ENCODE measurements around the gene LY86. TPM values are rescaled to one million over a fixed set of nuclear protein-coding genes. Genes with fewer than 3 reads are reported as not detected.

Gene LY86
- total and polyA plus RNA-seq, 9 of the 15 experiments (the other 6 are each of a cell fraction or from before 2014, with no cell fraction given), result 0.08 to 0.20 TPM; not detected in 7

DNA sequence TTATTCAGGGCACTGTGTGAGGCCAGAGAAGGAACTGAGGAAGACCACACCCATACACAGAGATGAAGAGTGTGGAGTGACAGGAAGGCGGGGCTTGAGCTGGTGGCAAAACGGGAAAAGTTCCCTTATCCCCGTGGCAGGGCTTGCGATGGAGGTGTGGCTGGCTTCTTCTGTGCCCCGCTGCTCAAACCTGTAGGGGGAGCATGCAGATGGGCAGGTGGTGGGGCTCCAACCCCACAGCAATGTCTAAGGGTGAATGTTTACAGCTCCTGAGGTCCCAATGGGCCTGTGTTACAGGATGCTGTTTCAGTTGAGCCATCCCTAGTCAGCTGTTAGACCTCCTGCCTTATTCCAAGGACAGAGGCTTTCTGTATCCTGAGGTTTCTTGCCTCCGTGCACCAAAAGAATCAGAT, 105.9 kb downstream of the LY86 start (continued):
- TF ChIP-seq ESRRA (IDR thresholded peaks at IDR 0.05; ENCODE audit: borderline replicate concordance, low read depth) (no peak), NR2C2 (CRISPR knock-in tag; IDR thresholded peaks at IDR 0.05) (no peak), NR2C2 (tag; IDR thresholded peaks at IDR 0.05) (no peak), POLR2A (conservative IDR thresholded peaks at IDR 0.05) (no peak), GABPB2 (CRISPR knock-in tag; conservative IDR thresholded peaks at IDR 0.05) (no peak), MIER1 (IDR thresholded peaks at IDR 0.05; ENCODE audit: low read depth) (0 out of 2 replicates have a peak, but pooled peaks have one; percentile 28), SAFB (IDR thresholded peaks at IDR 0.05; ENCODE audit: borderline replicate concordance, low read depth, low read length) (no peak), BRD4 (IDR thresholded peaks at IDR 0.05) (no peak), SMC3 (conservative IDR thresholded peaks at IDR 0.05; ENCODE audit: insufficient read depth, low read depth, low read length) (no peak), MTA3 (IDR thresholded peaks at IDR 0.05; ENCODE audit: borderline replicate concordance) (no peak; the same call in 1 of the 2 replicates), TAL1 (IDR thresholded peaks at IDR 0.05) (no peak), NCOA4 (IDR thresholded peaks at IDR 0.05; ENCODE audit: partially characterized antibody) (no peak), OTX1 (CRISPR knock-in tag; IDR thresholded peaks at IDR 0.05) (no peak), NELFE (IDR thresholded peaks at IDR 0.05; ENCODE audit: insufficient read depth, insufficient read length) (no peak), GATAD2B (IDR thresholded peaks at IDR 0.05; ENCODE audit: borderline replicate concordance) (no peak)
- TF ChIP-seq, protein P1, sequence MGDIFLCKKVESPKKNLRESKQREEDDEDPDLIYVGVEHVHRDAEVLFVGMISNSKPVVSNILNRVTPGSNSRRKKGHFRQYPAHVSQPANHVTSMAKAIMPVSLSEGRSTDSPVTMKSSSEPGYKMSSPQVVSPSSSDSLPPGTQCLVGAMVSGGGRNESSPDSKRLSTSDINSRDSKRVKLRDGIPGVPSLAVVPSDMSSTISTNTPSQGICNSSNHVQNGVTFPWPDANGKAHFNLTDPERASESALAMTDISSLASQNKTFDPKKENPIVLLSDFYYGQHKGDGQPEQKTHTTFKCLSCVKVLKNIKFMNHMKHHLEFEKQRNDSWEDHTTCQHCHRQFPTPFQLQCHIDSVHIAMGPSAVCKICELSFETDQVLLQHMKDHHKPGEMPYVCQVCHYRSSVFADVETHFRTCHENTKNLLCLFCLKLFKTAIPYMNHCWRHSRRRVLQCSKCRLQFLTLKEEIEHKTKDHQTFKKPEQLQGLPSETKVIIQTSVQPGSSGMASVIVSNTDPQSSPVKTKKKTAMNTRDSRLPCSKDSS (IDR thresholded peaks at IDR 0.05; ENCODE audit: low read depth, partially characterized antibody), result no peak
- TF ChIP-seq, protein P2, sequence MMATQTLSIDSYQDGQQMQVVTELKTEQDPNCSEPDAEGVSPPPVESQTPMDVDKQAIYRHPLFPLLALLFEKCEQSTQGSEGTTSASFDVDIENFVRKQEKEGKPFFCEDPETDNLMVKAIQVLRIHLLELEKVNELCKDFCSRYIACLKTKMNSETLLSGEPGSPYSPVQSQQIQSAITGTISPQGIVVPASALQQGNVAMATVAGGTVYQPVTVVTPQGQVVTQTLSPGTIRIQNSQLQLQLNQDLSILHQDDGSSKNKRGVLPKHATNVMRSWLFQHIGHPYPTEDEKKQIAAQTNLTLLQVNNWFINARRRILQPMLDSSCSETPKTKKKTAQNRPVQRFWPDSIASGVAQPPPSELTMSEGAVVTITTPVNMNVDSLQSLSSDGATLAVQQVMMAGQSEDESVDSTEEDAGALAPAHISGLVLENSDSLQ (IDR thresholded peaks at IDR 0.05), result peak; percentile 93
- TF ChIP-seq, protein P3, sequence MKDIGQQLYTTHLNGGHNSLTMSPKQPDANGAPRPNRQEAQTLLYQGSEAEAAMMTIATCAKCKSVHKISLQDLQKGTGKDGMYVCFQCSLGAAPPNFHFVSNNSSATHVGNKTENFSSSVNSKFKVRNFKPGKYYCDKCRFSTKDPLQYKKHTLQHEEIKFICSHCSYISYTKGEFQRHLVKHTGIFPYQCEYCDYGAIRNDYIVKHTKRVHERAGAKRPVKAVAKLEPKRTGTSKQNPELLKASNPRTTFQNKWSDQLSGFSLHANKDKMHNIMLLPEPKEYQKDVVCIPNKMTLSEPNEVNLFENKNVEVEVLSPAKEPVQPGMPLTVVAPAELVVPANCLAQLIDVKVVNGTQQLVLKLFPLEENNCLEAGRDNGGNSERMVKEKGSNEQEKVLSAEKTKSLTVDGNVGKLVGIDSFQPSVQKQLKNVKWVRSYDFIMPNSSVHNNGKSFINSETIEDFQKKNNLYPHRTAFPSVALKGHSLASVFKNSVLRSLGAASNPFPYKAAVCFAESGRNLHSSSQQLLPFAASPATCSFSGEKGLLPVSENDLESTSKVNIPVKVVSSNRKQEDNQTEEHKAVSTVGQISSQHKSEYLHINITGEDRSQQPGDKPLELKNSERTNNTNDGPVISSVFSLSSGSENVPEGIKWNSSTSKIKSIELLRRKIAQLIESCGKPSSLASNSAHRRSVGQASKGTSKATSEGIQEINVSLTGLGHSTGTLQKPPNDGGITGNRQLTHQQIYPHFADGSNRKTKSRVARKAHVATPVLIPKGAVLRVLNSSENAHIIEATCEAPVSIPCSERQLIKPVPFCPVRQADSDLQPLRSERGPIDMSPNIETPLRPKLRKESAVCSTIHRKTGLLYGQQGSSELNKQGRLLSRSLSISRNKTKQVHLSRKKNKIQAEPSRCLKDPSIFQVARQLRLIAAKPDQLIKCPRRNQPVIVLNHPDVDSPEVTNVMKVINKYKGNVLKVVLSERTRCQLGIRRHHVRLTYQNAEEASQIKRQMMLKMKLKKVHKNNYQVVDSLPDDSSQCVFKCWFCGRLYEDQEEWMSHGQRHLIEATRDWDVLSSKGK (CRISPR knock-in tag; IDR thresholded peaks at IDR 0.05), result no peak
- TF ChIP-seq, protein P4, sequence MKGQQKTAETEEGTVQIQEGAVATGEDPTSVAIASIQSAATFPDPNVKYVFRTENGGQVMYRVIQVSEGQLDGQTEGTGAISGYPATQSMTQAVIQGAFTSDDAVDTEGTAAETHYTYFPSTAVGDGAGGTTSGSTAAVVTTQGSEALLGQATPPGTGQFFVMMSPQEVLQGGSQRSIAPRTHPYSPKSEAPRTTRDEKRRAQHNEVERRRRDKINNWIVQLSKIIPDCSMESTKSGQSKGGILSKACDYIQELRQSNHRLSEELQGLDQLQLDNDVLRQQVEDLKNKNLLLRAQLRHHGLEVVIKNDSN (CRISPR knock-in tag; IDR thresholded peaks at IDR 0.05), result 0 out of 2 replicates have a peak, but pooled peaks have one; percentile 15
- TF ChIP-seq, protein P5, sequence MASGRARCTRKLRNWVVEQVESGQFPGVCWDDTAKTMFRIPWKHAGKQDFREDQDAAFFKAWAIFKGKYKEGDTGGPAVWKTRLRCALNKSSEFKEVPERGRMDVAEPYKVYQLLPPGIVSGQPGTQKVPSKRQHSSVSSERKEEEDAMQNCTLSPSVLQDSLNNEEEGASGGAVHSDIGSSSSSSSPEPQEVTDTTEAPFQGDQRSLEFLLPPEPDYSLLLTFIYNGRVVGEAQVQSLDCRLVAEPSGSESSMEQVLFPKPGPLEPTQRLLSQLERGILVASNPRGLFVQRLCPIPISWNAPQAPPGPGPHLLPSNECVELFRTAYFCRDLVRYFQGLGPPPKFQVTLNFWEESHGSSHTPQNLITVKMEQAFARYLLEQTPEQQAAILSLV (tag; IDR thresholded peaks at IDR 0.05), result no peak
- TF ChIP-seq, protein P6, sequence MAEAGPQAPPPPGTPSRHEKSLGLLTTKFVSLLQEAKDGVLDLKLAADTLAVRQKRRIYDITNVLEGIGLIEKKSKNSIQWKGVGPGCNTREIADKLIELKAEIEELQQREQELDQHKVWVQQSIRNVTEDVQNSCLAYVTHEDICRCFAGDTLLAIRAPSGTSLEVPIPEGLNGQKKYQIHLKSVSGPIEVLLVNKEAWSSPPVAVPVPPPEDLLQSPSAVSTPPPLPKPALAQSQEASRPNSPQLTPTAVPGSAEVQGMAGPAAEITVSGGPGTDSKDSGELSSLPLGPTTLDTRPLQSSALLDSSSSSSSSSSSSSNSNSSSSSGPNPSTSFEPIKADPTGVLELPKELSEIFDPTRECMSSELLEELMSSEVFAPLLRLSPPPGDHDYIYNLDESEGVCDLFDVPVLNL (CRISPR knock-in tag; IDR thresholded peaks at IDR 0.05; ENCODE audit: low read depth), result no peak; the same call in 1 of the 2 replicates
